K562 (cell line): ENCODE measurements around the gene NKD1. TPM values are rescaled to one million over a fixed set of nuclear protein-coding genes. Genes with fewer than 3 reads are reported as not detected.

Experiments
- ATAC-seq: fragments of 200-7000 bp; cut with Tn5 transposase; 3 replicates; pipeline ENCODE4 v1.9.1; 2020; ENCODE audit warnings: moderate library complexity
- BruUV-seq: library from RNA; stranded (reverse); fragments of 400-500 nt; replicated peaks from 2 replicates; lab custom pipeline; 2021; lab: Mats Ljungman, UMichigan
- CTCF ChIA-PET: fragments of 300-600 bp; formaldehyde crosslinking; extraction: SDS; loops from one replicate; lab custom pipeline; 2021; ENCODE audit warnings: low intra/inter-chr PET ratio; lab: Yijun Ruan, JAX
- POLR2A ChIA-PET: fragments of 300-600, 350-650 bp; sonication (Branson Sonifier 250); formaldehyde crosslinking; extraction: SDS; loops from one replicate; lab custom pipeline; 2021; ENCODE audit warnings: antibody characterized with exemption, inconsistent platforms; lab: Yijun Ruan, JAX
- DNase-seq, 4 experiments: peaks; one replicate each; pipeline versions ENCODE4 v3.0.0 to v3.0.0-alpha.2; 2011 to 2018; ENCODE audit warnings: low spot score in 3 of 4, mixed read lengths in 3 of 4; ENCODE audit errors: extremely low read depth in 1 of 4
- FAIRE-seq: peaks from 2 replicates; lab custom pipeline; 2011; peaks lifted over from hg19 to GRCh38; lab: Jason Lieb, UNC
- H2AFZ ChIP-seq: 2 replicates; pipeline ENCODE4 v1.6.0; 2011; ENCODE audit warnings: low read depth, low read length, control low read depth, inconsistent platforms
- H3K27ac ChIP-seq: fragments of 200-600 bp; 3 replicates; pipeline ENCODE4 v1.8.0; 2011; ENCODE audit warnings: low read depth, mild to moderate bottlenecking, control low read depth, inconsistent platforms, low read length, moderate library complexity, mixed read lengths; ENCODE audit errors: extremely low read depth
- H3K27me3 ChIP-seq, 2 experiments: fragments of 300-600 bp in 1 of 2; 2 replicates in 1 of 2; 3 replicates in 1 of 2; pipeline versions ENCODE4 v1.6.0 to v1.8.0; 2011; ENCODE audit warnings: inconsistent platforms in 2 of 2, low read length in 2 of 2, mild to moderate bottlenecking in 1 of 2, mixed read lengths in 1 of 2, moderate library complexity in 1 of 2; ENCODE audit not compliant: control insufficient read depth in 2 of 2, insufficient read depth in 2 of 2
- H3K36me3 ChIP-seq: fragments of 300-600 bp; 3 replicates; pipeline ENCODE4 v1.8.0; 2011; ENCODE audit warnings: mild to moderate bottlenecking, low read length, inconsistent platforms; ENCODE audit not compliant: control insufficient read depth, insufficient read depth
- H3K4me1 ChIP-seq, 2 experiments: fragments of 200-600 bp in 1 of 2; replicated peaks in 1 of 2; 2 replicates in 1 of 2; 3 replicates in 1 of 2; pipeline versions ENCODE4 v1.5.1 to v1.8.0; 2011; ENCODE audit warnings: inconsistent platforms in 2 of 2, low read length in 2 of 2, mild to moderate bottlenecking in 1 of 2, mixed read lengths in 1 of 2, moderate library complexity in 1 of 2; ENCODE audit not compliant: control insufficient read depth in 2 of 2, insufficient read depth in 2 of 2
- H3K4me2 ChIP-seq: 2 replicates; pipeline ENCODE4 v1.6.1; 2011; ENCODE audit warnings: low read length, control low read depth, inconsistent platforms, mixed read lengths; ENCODE audit not compliant: insufficient read depth
- H3K4me3 ChIP-seq: fragments of 200-600 bp; sonication (generic), shearing (Covaris generic); 2 replicates; pipeline ENCODE4 v1.5.1; 2016; ENCODE audit warnings: control low read depth, inconsistent platforms
- H3K79me2 ChIP-seq: fragments of 200-600 bp; 3 replicates; pipeline ENCODE4 v1.8.0; 2011; ENCODE audit warnings: low read length, inconsistent platforms; ENCODE audit not compliant: control insufficient read depth, insufficient read depth
- H3K9ac ChIP-seq, 2 experiments: 2 replicates each; pipeline versions ENCODE4 v1.6.0 to v1.6.1; 2011; ENCODE audit warnings: low read depth in 2 of 2, low read length in 2 of 2, control low read depth in 1 of 2, inconsistent platforms in 1 of 2, mild to moderate bottlenecking in 1 of 2, mixed read lengths in 1 of 2; ENCODE audit not compliant: insufficient read depth in 1 of 2
- H3K9me1 ChIP-seq: one replicate; pipeline ENCODE4 v1.6.0; 2011; ENCODE audit warnings: inconsistent platforms, mild to moderate bottlenecking, low read length, moderate library complexity; ENCODE audit not compliant: control insufficient read depth, insufficient read depth
- H3K9me3 ChIP-seq: replicated peaks from 2 replicates; pipeline ENCODE4 v1.5.1; 2011; ENCODE audit warnings: low read depth, low read length, inconsistent platforms; ENCODE audit not compliant: control insufficient read depth, insufficient read depth
- H4K20me1 ChIP-seq: replicated peaks from 2 replicates; pipeline ENCODE4 v1.6.1; 2011; ENCODE audit warnings: low read length, inconsistent platforms, mixed read lengths; ENCODE audit not compliant: control insufficient read depth, insufficient read depth
- ARID1B ChIP-seq: fragments of 450-650 bp; IDR thresholded peaks from 2 replicates; pipeline ENCODE4 v1.6.1; 2016; ENCODE audit warnings: antibody characterized with exemption, mild to moderate bottlenecking, inconsistent platforms
- CXXC5 ChIP-seq: fragments of 250-450 bp; sonication (Bioruptor Pico); IDR thresholded peaks from 2 replicates; pipeline ENCODE4 v1.8.0; 2022; ENCODE audit warnings: inconsistent platforms, mild to moderate bottlenecking, moderate library complexity
- HLTF ChIP-seq: fragments of 450-650 bp; IDR thresholded peaks from 2 replicates; pipeline ENCODE4 v1.6.1; 2016
- NRF1 ChIP-seq, 2 experiments: fragments of 450-650 bp; IDR thresholded peaks in 1 of 2; conservative IDR thresholded peaks in 1 of 2; 2 replicates each; pipeline ENCODE4 v1.6.1; 2014; ENCODE audit warnings: mild to moderate bottlenecking in 2 of 2
- SP2 ChIP-seq: IDR thresholded peaks from 2 replicates; pipeline ENCODE4 v1.6.1; 2011; ENCODE audit warnings: mild to moderate bottlenecking, low read depth, low read length, moderate library complexity; ENCODE audit not compliant: poor library complexity, severe bottlenecking; ENCODE audit errors: extremely low read depth
- TBP ChIP-seq: optimal IDR thresholded peaks from 2 replicates; pipeline ENCODE3; 2011; ENCODE audit warnings: low read depth, low read length, improper control_type of control experiment
- YY1 ChIP-seq, 3 experiments: IDR thresholded peaks; 2 replicates each; pipeline ENCODE4 v1.6.1; 2011; ENCODE audit warnings: low read length in 2 of 3, mild to moderate bottlenecking in 2 of 3, moderate library complexity in 2 of 3, borderline replicate concordance in 1 of 3, control low read depth in 1 of 3, low read depth in 1 of 3; ENCODE audit not compliant: insufficient read depth in 3 of 3, insufficient replicate concordance in 2 of 3, control insufficient read depth in 1 of 3, insufficient read length in 1 of 3; ENCODE audit errors: extremely low read depth in 1 of 3
- ZNF79 ChIP-seq: fragments of 250-450 bp; sonication (Bioruptor Pico); IDR thresholded peaks from 2 replicates; pipeline ENCODE4 v1.4.0; 2020; ENCODE audit warnings: low read depth, mild to moderate bottlenecking, moderate library complexity
- WGBS: fragments of 100-300 bp; shearing (Covaris generic); methylation state at CpG from one replicate; pipeline ENCODE4 v1.1.6; 2016; ENCODE audit warnings: low coverage, mixed read lengths; ENCODE audit not compliant: insufficient coverage; ENCODE audit errors: missing lambda C conversion rate; 5-methylcytosine and 5-hydroxymethylcytosine counted together
- in situ Hi-C: fragments of 300-500 bp; cut with MboI; formaldehyde crosslinking; loops from 4 replicates; pipeline ENCODE4 v1.15.0; 2018; ENCODE audit warnings: inconsistent platforms, mixed read lengths
- intact Hi-C: fragments of 100-400 bp; cut with micrococcal nuclease; formaldehyde crosslinking; loops from 2 replicates; pipeline ENCODE4 v1.14.2; 2022
- polyA plus RNA-seq, 8 experiments: library from polyadenylated mRNA; depleted of rRNA in 4 of 8; stranded (reverse) in 5 of 8; unstranded in 3 of 8; fragments of >200 nt; fragmentation: Nextera tagmentation in 2 of 8; fragmentation: Illumina TruSeq in 1 of 8; extraction: Ambion mirVana in 2 of 8; extraction: Trizol in 1 of 8; gene quantifications; 2 replicates each; pipeline versions ENCODE4 v1.2.1 to v1.2.3, GENCODE V29; 2011 to 2014; ENCODE audit warnings: inconsistent platforms in 1 of 8, missing spikeins in 1 of 8
- total RNA-seq, 7 experiments: library from RNA; depleted of rRNA in 6 of 7; stranded (reverse); fragments of >200 nt in 6 of 7; fragmentation: Illumina TruSeq in 2 of 7; extraction: Trizol in 2 of 7; gene quantifications; 2 replicates each; pipeline versions ENCODE4 v1.2.1 to v1.2.3, GENCODE V29; 2011 to 2021; ENCODE audit warnings: low replicate concordance in 1 of 7
- TF ChIP-seq, protein P1 (sequence below), 2 experiments: fragments of 200-800 bp in 1 of 2; sonication (Bioruptor generic) in 1 of 2; sonication (generic) in 1 of 2; formaldehyde crosslinking in 1 of 2; IDR thresholded peaks in 1 of 2; conservative IDR thresholded peaks in 1 of 2; 2 replicates each; pipeline versions ENCODE4 v1.5.0 to v1.6.1; 2016 to 2020; ENCODE audit warnings: missing compliant biosample characterization in 1 of 2, missing genetic modification characterization in 1 of 2, missing genetic modification reagents in 1 of 2

NKD1 gene
- total and polyA plus RNA-seq, 9 of the 15 experiments (the other 6 are each of a cell fraction or from before 2014, with no cell fraction given), result under 0.01 to 0.24 (median 0.04) TPM; not detected in 2

DNA sequence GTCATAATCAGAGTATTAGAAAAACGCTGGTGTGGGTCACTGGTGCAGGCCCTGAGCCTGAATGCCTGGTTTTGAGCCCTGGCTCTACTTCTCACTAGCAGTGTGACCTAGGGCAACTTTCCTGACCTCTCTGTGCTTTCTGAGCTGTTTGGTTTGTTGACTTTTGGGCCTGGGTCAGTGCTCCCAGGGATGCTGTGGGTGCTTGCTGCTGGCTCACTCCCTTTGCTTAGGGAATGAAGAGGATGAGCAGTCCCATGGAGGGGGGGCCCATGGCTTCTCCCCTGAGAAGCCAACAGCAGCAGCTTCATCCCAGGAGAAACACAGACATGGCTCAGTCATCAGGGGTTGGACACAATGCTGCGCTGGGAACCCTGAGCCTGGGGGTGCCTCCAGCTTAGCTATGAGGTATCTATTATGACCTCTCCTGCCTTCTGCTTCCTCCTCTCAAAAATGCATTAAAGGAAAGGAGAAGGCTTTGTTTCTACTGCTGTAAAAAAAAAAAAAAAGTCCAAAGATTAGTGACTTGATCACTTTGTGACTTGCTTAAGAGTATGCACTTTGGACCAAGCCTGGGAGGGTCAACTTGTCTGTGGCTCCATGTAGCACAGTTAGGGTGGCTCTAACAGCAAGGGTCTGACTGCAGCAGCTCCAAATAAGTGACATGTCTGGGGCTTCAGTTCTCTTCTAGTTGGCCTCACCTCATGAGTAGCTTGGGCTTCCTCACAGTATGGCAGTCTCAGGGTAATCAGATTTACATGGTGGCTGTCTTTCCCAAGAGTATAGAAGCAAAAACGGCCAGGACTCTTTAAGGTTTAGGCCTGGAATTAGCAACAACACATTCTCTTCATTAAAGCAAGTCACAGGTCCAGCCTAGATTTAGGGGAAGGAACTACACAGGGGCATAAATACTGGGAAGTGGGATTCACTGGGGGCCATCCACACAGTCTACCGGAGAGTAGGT is 13.0 kb downstream of the NKD1 start:
- Histone ChIP-seq H2AFZ (no peak overlapping the region), H3K9ac (no peak overlapping the region), H3K27me3 (peaks cover 0 to 11% of the 10 kb centered on the region in 2 experiments; a peak in 1 of 5 replicates), H3K4me3 (no peak overlapping the region), H3K27ac (no peak overlapping the region), H3K9me3 (no peaks in the 10 kb centered on the region), H3K9me1 (no peaks in the 10 kb centered on the region), H3K36me3 (no peaks in the 10 kb centered on the region), H4K20me1 (no peaks in the 10 kb centered on the region), H3K79me2 (no peaks in the 10 kb centered on the region), H3K4me1 (no peaks in the 10 kb centered on the region), H3K4me2 (no peak overlapping the region)
- TF ChIP-seq HLTF (no peak), YY1 (IDR thresholded peaks at IDR 0.05; ENCODE audit: borderline replicate concordance in 1 of 3, control insufficient read depth in 1 of 3, extremely low read depth in 1 of 3, insufficient read depth in 3 of 3, insufficient read length in 1 of 3, insufficient replicate concordance in 2 of 3, low read depth in 1 of 3, low read length in 2 of 3) (peak in 1 of 3 experiments; percentile 36)
- intact Hi-C loops (no loop called here), in situ Hi-C loops (no loop called here)
- CTCF ChIA-PET, result no interaction called here
- ATAC-seq (no peak), FAIRE-seq (no peak), DNase-seq (no peak)
- BruUV-seq, result no TSS peak
- WGBS, result 0% methylated on average over 4 of the region's 4 CpGs
- POLR2A ChIA-PET, result interaction anchor here (0.5 to 0.6 kb wide), 2 partner anchors 10 to 30 kb away, joined by 3 read pairs; no protein-coding TSS in a partner anchor

DNA sequence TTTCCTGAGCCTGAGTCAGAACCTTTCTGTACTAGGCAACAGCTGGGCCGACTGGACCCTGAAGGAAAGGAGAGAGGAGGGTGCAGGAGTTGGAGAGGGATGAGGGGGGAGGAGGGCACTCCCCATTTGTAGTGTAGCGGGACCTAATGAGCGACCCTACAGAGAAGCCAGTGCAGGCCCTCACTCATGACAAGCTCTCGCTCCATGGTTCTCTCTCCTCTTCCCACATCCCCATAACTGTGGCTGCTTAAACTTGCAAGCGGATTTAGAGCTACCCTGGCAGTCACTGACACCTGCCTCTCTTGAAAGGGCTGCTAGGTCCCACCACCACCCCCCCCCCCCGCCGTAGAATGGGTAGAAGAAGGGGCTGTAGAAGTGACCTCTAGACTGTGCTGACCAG is 14.5 kb downstream of the NKD1 start:
- TF ChIP-seq SP2 (no peak), ZNF79 (no peak), NRF1 (conservative IDR thresholded peaks at IDR 0.05 in 1 of 2, IDR thresholded peaks at IDR 0.05 in 1 of 2) (no peak), CXXC5 (no peak), TBP (no peak), ARID1B (no peak)
- TF ChIP-seq, protein P1, sequence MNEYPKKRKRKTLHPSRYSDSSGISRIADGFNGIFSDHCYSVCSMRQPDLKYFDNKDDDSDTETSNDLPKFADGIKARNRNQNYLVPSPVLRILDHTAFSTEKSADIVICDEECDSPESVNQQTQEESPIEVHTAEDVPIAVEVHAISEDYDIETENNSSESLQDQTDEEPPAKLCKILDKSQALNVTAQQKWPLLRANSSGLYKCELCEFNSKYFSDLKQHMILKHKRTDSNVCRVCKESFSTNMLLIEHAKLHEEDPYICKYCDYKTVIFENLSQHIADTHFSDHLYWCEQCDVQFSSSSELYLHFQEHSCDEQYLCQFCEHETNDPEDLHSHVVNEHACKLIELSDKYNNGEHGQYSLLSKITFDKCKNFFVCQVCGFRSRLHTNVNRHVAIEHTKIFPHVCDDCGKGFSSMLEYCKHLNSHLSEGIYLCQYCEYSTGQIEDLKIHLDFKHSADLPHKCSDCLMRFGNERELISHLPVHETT (CRISPR knock-in tag; conservative IDR thresholded peaks at IDR 0.05 in 1 of 2, IDR thresholded peaks at IDR 0.05 in 1 of 2), result no peak
- H3K27me3 ChIP-seq, result peaks cover 3 to 14% of the 10 kb centered on the region in 2 experiments; a peak in 1 of 5 replicates
- no peak overlapping the region for H2AFZ ChIP-seq
- H3K9ac ChIP-seq, result no peak overlapping the region
- FAIRE-seq (no peak), ATAC-seq (no peak), DNase-seq (no peak)
- ChIA-PET CTCF (no interaction called here), POLR2A (no interaction called here)
- H3K36me3 ChIP-seq, result no peaks in the 10 kb centered on the region
- 0% methylated on average over 5 of the region's 7 CpGs for WGBS
- no peak overlapping the region for H3K4me2 ChIP-seq
- no peaks in the 10 kb centered on the region for H3K9me3 ChIP-seq
- in situ Hi-C loops, result no loop called here
- no peaks in the 10 kb centered on the region for H3K9me1 ChIP-seq
- no peaks in the 10 kb centered on the region for H4K20me1 ChIP-seq
- no peaks in the 10 kb centered on the region for H3K4me1 ChIP-seq
- intact Hi-C loops, result no loop called here
- H3K4me3 ChIP-seq, result no peak overlapping the region
- BruUV-seq, result no TSS peak
- no peak overlapping the region for H3K27ac ChIP-seq
- H3K79me2 ChIP-seq, result no peaks in the 10 kb centered on the region
